OCI-LY3 (cell line): ENCODE data around the gene ATP1A4.

Experiments
- H2AFZ ChIP-seq: fragments of 200-600, 300-600 bp; shearing (Covaris generic); 2 replicates; pipeline ENCODE4 v1.6.0; 2014; ENCODE audit warnings: antibody characterized with exemption, low read depth, low read length
- H3K27ac ChIP-seq: fragments of 200-600, 300-600 bp; sonication (generic); 2 replicates; pipeline ENCODE4 v1.5.1; 2014; ENCODE audit warnings: mild to moderate bottlenecking, low read length, moderate library complexity, mixed read lengths
- H3K27me3 ChIP-seq: fragments of 200-600, 300-600 bp; sonication (generic); 2 replicates; pipeline ENCODE4 v1.6.1; 2014; ENCODE audit warnings: low read depth, low read length, mixed read lengths
- H3K36me3 ChIP-seq: fragments of 200-600, 300-600 bp; sonication (generic); replicated peaks from 2 replicates; pipeline ENCODE3; 2014; ENCODE audit warnings: low read depth, low read length, mixed read lengths
- H3K4me1 ChIP-seq: fragments of 300-600, 200-600 bp; sonication (generic); 2 replicates; pipeline ENCODE4 v1.6.1; 2014; ENCODE audit warnings: low read length, mixed read lengths
- H3K4me2 ChIP-seq: fragments of 200-600, 300-600 bp; sonication (generic); 2 replicates; pipeline ENCODE4 v1.6.1; 2014; ENCODE audit warnings: low read length, mixed read lengths
- H3K4me3 ChIP-seq: fragments of 300-600, 200-600 bp; sonication (generic); 2 replicates; pipeline ENCODE4 v1.5.1; 2014; ENCODE audit warnings: antibody characterized with exemption, mild to moderate bottlenecking, low read length, moderate library complexity
- H3K79me2 ChIP-seq: fragments of 300-600, 200-600 bp; shearing (Covaris generic); 2 replicates; pipeline ENCODE4 v1.6.1; 2014; ENCODE audit warnings: mild to moderate bottlenecking, low read length, mixed read lengths
- H3K9ac ChIP-seq: fragments of 300-600, 200-600 bp; shearing (Covaris generic); 2 replicates; pipeline ENCODE4 v1.6.0; 2014; ENCODE audit warnings: mild to moderate bottlenecking, low read length, moderate library complexity
- H3K9me3 ChIP-seq: fragments of 200-600, 300-600 bp; shearing (Covaris generic); 2 replicates; pipeline ENCODE4 v1.6.1; 2014; ENCODE audit warnings: low read length, mixed read lengths; ENCODE audit not compliant: insufficient read depth
- H4K20me1 ChIP-seq: fragments of 200-600, 300-600 bp; sonication (generic); 2 replicates; pipeline ENCODE4 v1.6.1; 2016; ENCODE audit warnings: low read length, mixed read lengths; ENCODE audit not compliant: insufficient read depth
- EZH2phosphoT487 ChIP-seq: fragments of 200-600 bp; shearing (Covaris generic); IDR thresholded peaks from 2 replicates; pipeline ENCODE4 v1.6.1; 2018; ENCODE audit warnings: antibody characterized with exemption, mixed run types, low read depth
- TF ChIP-seq, protein P1 (sequence below): fragments of 200-600, 300-600 bp; sonication (generic); IDR thresholded peaks from 2 replicates; pipeline ENCODE4 v1.5.1; 2014; ENCODE audit warnings: antibody characterized with exemption, low read length, low read depth

The ATP1A4 gene

DNA sequence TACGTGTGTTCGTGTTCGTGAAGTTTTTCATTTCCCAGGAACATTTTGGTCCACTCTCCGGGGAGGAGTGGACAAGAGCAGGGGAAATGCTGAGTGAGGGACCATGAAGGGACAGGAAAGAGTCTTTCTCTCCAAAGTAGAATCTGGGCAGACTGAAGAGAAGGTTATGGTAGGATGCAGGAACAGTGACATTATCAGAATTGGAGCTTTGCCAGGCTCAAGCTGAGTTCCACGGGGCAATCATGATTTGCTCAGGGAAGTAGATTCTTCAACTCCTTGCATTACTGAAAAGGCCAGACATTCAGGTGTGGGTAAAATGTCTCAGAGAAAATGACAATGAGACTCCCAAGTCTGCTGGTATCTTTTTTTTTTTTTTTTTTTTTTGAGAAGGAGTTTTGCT lies 16.6 kb downstream of the ATP1A4 start:
- no peak for TF ChIP-seq EZH2phosphoT487
- TF ChIP-seq, protein P1, sequence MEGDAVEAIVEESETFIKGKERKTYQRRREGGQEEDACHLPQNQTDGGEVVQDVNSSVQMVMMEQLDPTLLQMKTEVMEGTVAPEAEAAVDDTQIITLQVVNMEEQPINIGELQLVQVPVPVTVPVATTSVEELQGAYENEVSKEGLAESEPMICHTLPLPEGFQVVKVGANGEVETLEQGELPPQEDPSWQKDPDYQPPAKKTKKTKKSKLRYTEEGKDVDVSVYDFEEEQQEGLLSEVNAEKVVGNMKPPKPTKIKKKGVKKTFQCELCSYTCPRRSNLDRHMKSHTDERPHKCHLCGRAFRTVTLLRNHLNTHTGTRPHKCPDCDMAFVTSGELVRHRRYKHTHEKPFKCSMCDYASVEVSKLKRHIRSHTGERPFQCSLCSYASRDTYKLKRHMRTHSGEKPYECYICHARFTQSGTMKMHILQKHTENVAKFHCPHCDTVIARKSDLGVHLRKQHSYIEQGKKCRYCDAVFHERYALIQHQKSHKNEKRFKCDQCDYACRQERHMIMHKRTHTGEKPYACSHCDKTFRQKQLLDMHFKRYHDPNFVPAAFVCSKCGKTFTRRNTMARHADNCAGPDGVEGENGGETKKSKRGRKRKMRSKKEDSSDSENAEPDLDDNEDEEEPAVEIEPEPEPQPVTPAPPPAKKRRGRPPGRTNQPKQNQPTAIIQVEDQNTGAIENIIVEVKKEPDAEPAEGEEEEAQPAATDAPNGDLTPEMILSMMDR = peak; percentile 2; the same call in 1 of the 2 replicates
- Histone ChIP-seq H3K27me3 (peaks cover 49% of the 10 kb centered on the region), H3K79me2 (no peaks in the 10 kb centered on the region), H3K4me1 (peaks cover 39% of the 10 kb centered on the region), H3K9me3 (no peaks in the 10 kb centered on the region), H3K27ac (no peak overlapping the region), H3K4me3 (no peak overlapping the region), H4K20me1 (no peaks in the 10 kb centered on the region), H3K4me2 (peak overlapping the region; percentile 16; the same call in 1 of the 2 replicates), H3K36me3 (no peaks in the 10 kb centered on the region), H3K9ac (no peak overlapping the region), H2AFZ (no peak overlapping the region)

DNA sequence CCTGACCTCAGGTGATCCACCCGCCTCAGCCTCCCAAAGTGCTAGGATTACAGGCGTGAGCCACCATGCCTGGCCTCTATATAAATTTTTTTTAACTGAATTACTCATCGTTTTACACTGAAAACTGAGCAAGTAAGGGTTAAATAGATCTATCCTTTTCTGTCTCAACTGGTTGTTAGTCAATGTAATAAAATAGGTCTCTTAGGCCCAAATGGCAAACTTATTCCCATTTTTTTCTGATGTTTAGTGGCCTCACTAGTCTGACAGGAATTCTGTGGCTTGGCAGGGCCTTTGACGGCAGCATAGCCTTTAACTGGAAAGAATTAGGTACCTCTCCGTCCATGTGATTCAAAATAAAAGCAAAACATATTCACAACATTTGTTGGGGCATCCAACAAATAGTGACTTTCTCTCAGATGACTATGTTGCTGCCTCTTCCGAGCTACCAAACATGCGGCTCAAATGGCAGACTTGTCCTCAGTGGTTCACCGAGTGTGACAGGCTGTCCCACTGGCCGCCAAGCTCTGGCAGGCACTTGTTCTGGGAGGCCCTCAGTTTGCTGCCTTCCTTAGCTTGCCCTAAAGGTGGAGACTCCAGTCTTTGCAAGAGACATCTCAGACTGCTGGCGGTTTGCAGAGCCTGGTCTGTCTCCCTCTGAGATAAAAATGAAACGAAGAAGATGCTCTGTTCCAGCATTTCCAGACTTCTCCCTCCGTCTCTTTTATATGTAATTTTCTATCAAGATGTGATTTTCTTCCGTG lies 17.4 kb downstream of the ATP1A4 start:
- Histone ChIP-seq H3K9ac (no peak overlapping the region), H3K4me1 (peaks cover 39% of the 10 kb centered on the region), H3K4me3 (no peak overlapping the region), H4K20me1 (no peaks in the 10 kb centered on the region), H3K27me3 (peaks cover 56% of the 10 kb centered on the region), H2AFZ (no peak overlapping the region), H3K36me3 (no peaks in the 10 kb centered on the region), H3K9me3 (no peaks in the 10 kb centered on the region), H3K27ac (no peak overlapping the region), H3K4me2 (peak overlapping the region; percentile 69), H3K79me2 (no peaks in the 10 kb centered on the region)
- TF ChIP-seq EZH2phosphoT487 = no peak
- TF ChIP-seq, protein P1 = no peak

DNA sequence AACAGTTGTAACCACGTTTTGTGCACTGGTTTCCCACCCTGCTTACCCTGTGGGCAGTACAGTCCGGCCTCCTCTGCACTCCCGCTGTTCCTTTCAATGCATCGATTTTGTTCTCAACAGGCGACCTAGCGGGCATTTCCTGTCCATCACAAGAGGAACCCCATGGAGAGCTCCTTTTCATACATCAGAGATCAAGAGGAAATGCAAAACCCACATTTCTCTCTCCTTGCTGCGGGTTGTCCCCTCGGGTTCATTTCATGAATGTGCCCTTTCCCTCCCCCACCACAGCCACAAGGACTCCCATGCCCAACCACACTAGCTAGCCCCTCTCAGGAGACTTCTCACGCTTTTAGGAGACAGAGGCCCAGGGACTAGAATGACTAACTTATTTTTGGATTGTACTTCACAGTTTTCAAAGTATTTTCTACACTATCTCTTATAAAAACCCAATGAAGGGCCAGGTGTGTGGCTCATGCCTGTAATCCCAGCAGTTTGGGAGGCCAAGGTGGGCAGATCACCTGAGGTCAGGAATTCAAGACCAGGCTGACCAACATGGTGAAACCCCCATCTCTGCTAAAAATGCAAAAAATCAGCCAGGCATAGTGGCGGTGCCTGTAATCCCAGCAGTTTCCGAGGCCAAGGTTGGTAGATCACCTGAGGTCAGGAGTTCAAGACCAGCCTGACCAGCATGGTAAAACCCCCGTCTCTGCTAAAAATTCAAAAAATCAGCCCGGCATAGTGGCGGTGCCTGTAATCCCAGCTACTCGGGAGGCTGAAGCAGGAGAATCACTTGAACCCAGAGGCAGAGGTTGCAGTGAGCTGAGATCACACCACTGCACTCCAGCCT lies 18.4 kb downstream of the ATP1A4 start:
- Histone ChIP-seq H3K27ac (peak overlapping the region; percentile 24; the same call in 1 of the 2 replicates), H3K9me3 (no peaks in the 10 kb centered on the region), H3K36me3 (no peaks in the 10 kb centered on the region), H2AFZ (no peak overlapping the region), H3K4me2 (peak overlapping the region; percentile 69), H3K4me1 (peaks cover 39% of the 10 kb centered on the region), H4K20me1 (no peaks in the 10 kb centered on the region), H3K27me3 (peaks cover 66% of the 10 kb centered on the region), H3K79me2 (no peaks in the 10 kb centered on the region), H3K4me3 (peak overlapping the region; percentile 34), H3K9ac (0 out of 2 replicates have a peak overlapping the region, but pooled peaks have one; percentile 10)
- TF ChIP-seq EZH2phosphoT487 = 0 out of 2 replicates have a peak, but pooled peaks have one; percentile 61
- TF ChIP-seq, protein P1 = no peak

DNA sequence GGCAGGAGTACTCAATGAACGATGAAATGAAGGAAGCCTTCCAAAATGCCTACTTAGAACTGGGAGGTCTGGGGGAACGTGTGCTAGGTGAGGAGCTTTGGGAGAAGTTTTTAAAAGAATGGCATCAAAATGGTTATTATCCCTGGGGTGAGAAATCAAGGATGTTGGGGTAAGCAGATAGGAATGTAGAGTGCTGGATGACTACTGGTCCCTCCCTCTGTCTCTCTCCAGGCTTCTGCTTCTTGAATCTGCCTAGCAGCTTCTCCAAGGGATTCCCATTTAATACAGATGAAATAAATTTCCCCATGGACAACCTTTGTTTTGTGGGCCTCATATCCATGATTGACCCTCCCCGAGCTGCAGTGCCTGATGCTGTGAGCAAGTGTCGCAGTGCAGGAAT lies 20.0 kb downstream of the ATP1A4 start:
- no peak overlapping the region for H2AFZ ChIP-seq
- H3K9me3 ChIP-seq = no peaks in the 10 kb centered on the region
- TF ChIP-seq EZH2phosphoT487 = no peak
- TF ChIP-seq, protein P1 = no peak
- no peak overlapping the region for H3K4me3 ChIP-seq
- no peak overlapping the region for H3K4me2 ChIP-seq
- H3K27ac ChIP-seq = no peak overlapping the region
- H3K36me3 ChIP-seq = no peaks in the 10 kb centered on the region
- no peak overlapping the region for H3K9ac ChIP-seq
- no peaks in the 10 kb centered on the region for H3K79me2 ChIP-seq
- H3K4me1 ChIP-seq = peaks cover 39% of the 10 kb centered on the region
- no peaks in the 10 kb centered on the region for H4K20me1 ChIP-seq
- H3K27me3 ChIP-seq = peaks cover 68% of the 10 kb centered on the region
